Right kidney (tissue), 9 donors: ENCODE measurements around the gene CPAMD8.

ENCODE experiments used
- DNase-seq: peaks from one replicate; pipeline ENCODE4 v3.0.0-alpha.2; 2016
- long read RNA-seq, 8 donors: transcript quantifications; one replicate each; lab custom pipeline, GENCODE V29; 2026

Gene CPAMD8
- long read RNA-seq, donor 1, partial matches to known transcripts = 0 of 5 reads
- long read RNA-seq, donor 1, other reads (novel, unspliced or antisense) = 0 of 5 reads
- long read RNA-seq, donor 2, partial matches to known transcripts = 11 of 12 reads
- long read RNA-seq, donor 2, other reads (novel, unspliced or antisense) = 0 of 12 reads
- long read RNA-seq, donor 3, partial matches to known transcripts = 0 of 1 reads
- long read RNA-seq, donor 3, other reads (novel, unspliced or antisense) = 0 of 1 reads
- long read RNA-seq, donor 4, partial matches to known transcripts = 0 of 1 reads
- long read RNA-seq, donor 4, other reads (novel, unspliced or antisense) = 0 of 1 reads
- long read RNA-seq, donor 5, partial matches to known transcripts = 0 of 1 reads
- long read RNA-seq, donor 5, other reads (novel, unspliced or antisense) = 0 of 1 reads
- long read RNA-seq, donor 6, partial matches to known transcripts = 0 of 5 reads
- long read RNA-seq, donor 6, other reads (novel, unspliced or antisense) = 0 of 5 reads
- long read RNA-seq, donor 7 = 0 reads
- long read RNA-seq, donor 8, partial matches to known transcripts = 0 of 3 reads
- long read RNA-seq, donor 8, other reads (novel, unspliced or antisense) = 0 of 3 reads

GRCh38 chr19:17026706-17027534 lies at the start of gene CPAMD8:
TSS of gene CPAMD8 (minus strand) at chr19:17026810. CDS start at chr19:17026642, 168 bp downstream.
- DNase-seq = no peak

- DNase-seq = peak; percentile 56
Measured at GRCh38 chr19:17075864-17076542, 49.4 kb upstream of the CPAMD8 start.

GRCh38 chr19:17075035-17075863 lies 48.6 kb upstream of the CPAMD8 start, which contains the start of the genes HAUS8 and MYO9B:
TSS of gene HAUS8 (minus strand) at chr19:17075452. CDS start at chr19:17075422, 30 bp downstream.
TSS of gene MYO9B (plus strand) at chr19:17075777. CDS start at chr19:17101718, 25,941 bp downstream.
- DNase-seq = peak; percentile 99

GRCh38 chr19:17074634-17075034 lies 48.0 kb upstream of the CPAMD8 start:
- DNase-seq = no peak

- DNase-seq = peak; percentile 22
Measured at GRCh38 chr19:17073869-17074633, 47.4 kb upstream of the CPAMD8 start.

GRCh38 chr19:17070912-17071311 lies 44.3 kb upstream of the CPAMD8 start:
- DNase-seq = no peak

- no peak for DNase-seq
Measured at GRCh38 chr19:17070421-17070820, 43.8 kb upstream of the CPAMD8 start.

GRCh38 chr19:17069193-17069592 lies 42.6 kb upstream of the CPAMD8 start:
- no peak for DNase-seq

- no peak for DNase-seq
Measured at GRCh38 chr19:17063428-17063827, 36.8 kb upstream of the CPAMD8 start.

- DNase-seq = no peak
Measured at GRCh38 chr19:17061691-17062090, 35.1 kb upstream of the CPAMD8 start.

- no peak for DNase-seq
Measured at GRCh38 chr19:17061205-17061604, 34.6 kb upstream of the CPAMD8 start.

GRCh38 chr19:17060802-17061201 lies 34.2 kb upstream of the CPAMD8 start:
- no peak for DNase-seq

GRCh38 chr19:17058236-17058635 lies 31.6 kb upstream of the CPAMD8 start:
- DNase-seq = no peak

- no peak for DNase-seq
Measured at GRCh38 chr19:17055636-17056035, 29.0 kb upstream of the CPAMD8 start.

GRCh38 chr19:17054746-17055145 lies 28.1 kb upstream of the CPAMD8 start:
- DNase-seq = no peak

- DNase-seq = peak; percentile 37
Measured at GRCh38 chr19:17052439-17052838, 25.8 kb upstream of the CPAMD8 start.

- DNase-seq = no peak
Measured at GRCh38 chr19:17049711-17050280, 23.2 kb upstream of the CPAMD8 start.

- no peak for DNase-seq
Measured at GRCh38 chr19:17048885-17049453, 22.4 kb upstream of the CPAMD8 start.

- DNase-seq = no peak
Measured at GRCh38 chr19:17045907-17046502, 19.4 kb upstream of the CPAMD8 start.
